Measurements from ENCODE around the gene CEBPA.

The CEBPA gene

GRCh38 chr19:33268162-33268991 is 34.0 kb downstream of the CEBPA start:
- DNase-seq = no peak

- no peak for DNase-seq
These were observed 34.6 kb downstream of the CEBPA start for GRCh38 chr19:33267706-33268105.

GRCh38 chr19:33266974-33267484 is 35.3 kb downstream of the CEBPA start:
- no peak for DNase-seq

GRCh38 chr19:33264881-33265445 is 37.4 kb downstream of the CEBPA start:
- no peak for DNase-seq

- DNase-seq = no peak
These were observed 38.9 kb downstream of the CEBPA start for GRCh38 chr19:33263325-33264023.

GRCh38 chr19:33261511-33262189 is 40.7 kb downstream of the CEBPA start:
- no peak for DNase-seq

GRCh38 chr19:33260628-33261418 is 41.5 kb downstream of the CEBPA start:
- DNase-seq = no peak

GRCh38 chr19:33259539-33259938 is 42.8 kb downstream of the CEBPA start:
- DNase-seq = no peak

- DNase-seq = no peak
These were observed 44.5 kb downstream of the CEBPA start for GRCh38 chr19:33257828-33258227.

- no peak for DNase-seq
These were observed 46.1 kb downstream of the CEBPA start for GRCh38 chr19:33256261-33256660.

GRCh38 chr19:33255781-33256180 is 46.6 kb downstream of the CEBPA start:
- no peak for DNase-seq

GRCh38 chr19:33254245-33254824 is 48.0 kb downstream of the CEBPA start:
- DNase-seq = no peak

GRCh38 chr19:33252971-33253370 is 49.4 kb downstream of the CEBPA start:
- no peak for DNase-seq

GRCh38 chr19:33252418-33252962 is 49.8 kb downstream of the CEBPA start:
- no peak for DNase-seq

- no peak for DNase-seq
These were observed 50.7 kb downstream of the CEBPA start for GRCh38 chr19:33251526-33252090.

GRCh38 chr19:33251076-33251475 is 51.3 kb downstream of the CEBPA start:
- DNase-seq = no peak

GRCh38 chr19:33250500-33250899 is 51.8 kb downstream of the CEBPA start:
- no peak for DNase-seq
